Adrenal gland (tissue), 12 donors: ENCODE data around the gene ANGPT4. TPM values are rescaled to one million over a fixed set of nuclear protein-coding genes. Genes with fewer than 3 reads are reported as not detected.

Experiments used
- DNase-seq, 7 donors: peaks; one replicate each; pipeline ENCODE4 v3.0.0-alpha.2; 2019 to 2020
- H3K27ac ChIP-seq, 5 donors: fragments of 200-600 bp; sonication (generic) in 4 of 5; 1 replicate in 3 of 5; 2 replicates in 2 of 5; pipeline versions ENCODE4 v1.5.1 to v1.8.0; 2016 to 2020; ENCODE audit warnings: mild to moderate bottlenecking in 1 of 5
- H3K27me3 ChIP-seq: fragments of 200-600 bp; 2 replicates; pipeline ENCODE4 v1.8.0; 2021
- H3K36me3 ChIP-seq, 2 donors: fragments of 200-600 bp; replicated peaks in 1 of 2; 1 replicate in 1 of 2; 2 replicates in 1 of 2; pipeline versions ENCODE4 v1.5.1 to v1.8.0; 2018 to 2022
- H3K4me1 ChIP-seq, 2 donors: fragments of 200-600 bp; replicated peaks in 1 of 2; 1 replicate in 1 of 2; 2 replicates in 1 of 2; pipeline versions ENCODE4 v1.5.1 to v1.8.0; 2018 to 2021
- H3K4me3 ChIP-seq, 4 donors: fragments of 200-600 bp; sonication (generic) in 3 of 4; one replicate each; pipeline ENCODE4 v1.5.1; 2016 to 2018
- H3K9me3 ChIP-seq, 3 donors: fragments of 200-600 bp; sonication (generic) in 1 of 3; replicated peaks in 1 of 3; 1 replicate in 2 of 3; 2 replicates in 1 of 3; pipeline versions ENCODE4 v1.5.1 to v1.8.0; 2016 to 2021
- CTCF ChIP-seq, 6 experiments: fragments of 450-650 bp in 4 of 6; fragments of 200-600 bp in 2 of 6; sonication (generic) in 1 of 6; IDR thresholded peaks; 1 replicate in 5 of 6; 2 replicates in 1 of 6; pipeline versions ENCODE4 v1.5.1 to v1.8.0; 2016 to 2021; ENCODE audit warnings: antibody characterized with exemption in 6 of 6, mild to moderate bottlenecking in 2 of 6, moderate library complexity in 1 of 6
- POLR2A ChIP-seq, 2 donors: fragments of 450-650 bp; IDR thresholded peaks; one replicate each; pipeline ENCODE4 v1.6.1; 2017; ENCODE audit warnings: antibody characterized with exemption in 2 of 2, mild to moderate bottlenecking in 2 of 2, moderate library complexity in 1 of 2
- WGBS, 4 donors: extraction: QIAGEN DNeasy Blood & Tissue Kit in 2 of 4; methylation state at CpG; one replicate each; pipeline versions ENCODE4 v1.1.5 to v1.1.7; 2013 to 2017; 5-methylcytosine and 5-hydroxymethylcytosine counted together
- intact Hi-C, 2 donors: fragments of 100-400 bp; cut with DNase I; formaldehyde crosslinking; loops; one replicate each; pipeline versions ENCODE4 v1.14.1 to v1.15.0; 2022 to 2023
- polyA plus RNA-seq, 3 donors: library from polyadenylated mRNA; stranded (reverse); fragments of 200-250 nt in 2 of 3; fragments of 350-450 nt in 1 of 3; fragmentation: Illumina TruSeq in 1 of 3; extraction: RNeasy Lipid Tissue Mini Kit (QIAGEN cat#74804) in 1 of 3; gene quantifications; one replicate each; pipeline ENCODE4 v1.2.3, GENCODE V29; 2013 to 2014
- total RNA-seq, 9 donors: library from RNA; depleted of rRNA in 4 of 9; stranded (reverse); fragments of >200 nt in 4 of 9; fragments of 120-200 nt in 1 of 9; fragmentation: NEBNext Ultra II Directional in 1 of 9; extraction: Animal tissue kit (Norgen Biotek cat#: 25700) in 1 of 9; gene quantifications; one replicate each; pipeline versions ENCODE4 v1.1.0 to v1.2.4, GENCODE V29; 2013 to 2023
- donor health status: healthy with polysubstance abuse.
- donor health status: Bipolar disorder and iron deficiency.
- donor health status: DM: yes; HTN: yes; CAD: no.
- donor health status: DM: no; HTN: no; CAD: no.
- donor health status: DM: no; HTN: no; CAD: no.
- donor health status: DM: yes; HTN: yes; CAD: no.

Gene ANGPT4
- total and polyA plus RNA-seq, 12 donors: 0.06 to 1.0 (median 0.27) TPM; not detected in 1

- H3K4me1 ChIP-seq: peaks cover 26 to 34% of the 10 kb centered on the region in 2 donors
- H3K27ac ChIP-seq: peak overlapping the region in 4 of 5 donors; percentile 13 to 56 (median 41)
- no peaks in the 10 kb centered on the region for H3K27me3 ChIP-seq
- H3K4me3 ChIP-seq: no peak overlapping the region
- peak; percentile 85 to 95 (median 93) for DNase-seq
- WGBS, 4 donors: 24 to 47% (median 38%) methylated on average over 2 of the region's 2 CpGs
- intact Hi-C loops: no loop called here
- no peak for TF ChIP-seq CTCF (IDR thresholded peaks at IDR 0.05)
- TF ChIP-seq POLR2A (IDR thresholded peaks at IDR 0.05): peak in 1 of 2 donors; percentile 54
- H3K9me3 ChIP-seq: no peaks in the 10 kb centered on the region
- H3K36me3 ChIP-seq: no peaks in the 10 kb centered on the region
These were observed 80.5 kb downstream of the ANGPT4 start for GRCh38 chr20:835608-836045.

GRCh38 chr20:834151-834746 is 81.9 kb downstream of the ANGPT4 start:
- intact Hi-C loops: no loop called here
- no peaks in the 10 kb centered on the region for H3K9me3 ChIP-seq
- H3K27me3 ChIP-seq: no peaks in the 10 kb centered on the region
- H3K4me1 ChIP-seq: peaks cover 26 to 34% of the 10 kb centered on the region in 2 donors
- peak in 1 of 7 donors; percentile 54 for DNase-seq
- WGBS, 4 donors: 8 to 17% (median 11%) methylated on average over 5 to 18 of the region's 18 CpGs
- no peak for TF ChIP-seq POLR2A (IDR thresholded peaks at IDR 0.05)
- no peak for TF ChIP-seq CTCF (IDR thresholded peaks at IDR 0.05)
- peak overlapping the region in 3 of 4 donors; percentile 11 to 97 (median 72) for H3K4me3 ChIP-seq
- peak overlapping the region in 4 of 5 donors; percentile 1 to 90 (median 84) for H3K27ac ChIP-seq
- no peaks in the 10 kb centered on the region for H3K36me3 ChIP-seq

- TF ChIP-seq CTCF (IDR thresholded peaks at IDR 0.05) (no peak), POLR2A (IDR thresholded peaks at IDR 0.05) (peak in 1 of 2 donors; percentile 27)
- peak within 1 kb of the TSS; percentile 52 to 90 (median 80) for H3K27ac ChIP-seq
- 0 to 1% (median 0%) methylated on average over 12 to 64 of the region's 64 CpGs for WGBS, 4 donors
- DNase-seq: peak; percentile 96 to 98 (median 97)
- intact Hi-C loops: no loop called here
- H3K27me3 ChIP-seq: no peaks in the 10 kb centered on the region
- peaks cover 26 to 34% of the 10 kb centered on the region in 2 donors for H3K4me1 ChIP-seq
- H3K36me3 ChIP-seq: no peaks in the 10 kb centered on the region
- no peaks in the 10 kb centered on the region for H3K9me3 ChIP-seq
- peak within 1 kb of the TSS in 3 of 4 donors; percentile 11 to 97 (median 72) for H3K4me3 ChIP-seq
These were observed 82.5 kb downstream of the ANGPT4 start, which contains the start of gene FAM110A for GRCh38 chr20:833450-834150. Gene FAM110A, plus strand, starts transcription at chr20:833715. Its CDS starts 11,090 bp downstream, at chr20:844805.

- TF ChIP-seq POLR2A (IDR thresholded peaks at IDR 0.05) (no peak), CTCF (IDR thresholded peaks at IDR 0.05) (peak in 1 of 6 experiments; percentile 7)
- Histone ChIP-seq H3K27me3 (no peaks in the 10 kb centered on the region), H3K36me3 (no peaks in the 10 kb centered on the region), H3K9me3 (no peaks in the 10 kb centered on the region), H3K4me3 (peak overlapping the region in 2 of 4 donors; percentile 72 to 97), H3K4me1 (peaks cover 26 to 34% of the 10 kb centered on the region in 2 donors), H3K27ac (peak overlapping the region; percentile 52 to 90 (median 80))
- WGBS, 4 donors: 0 to 2% (median 1%) methylated on average over 4 of the region's 4 CpGs
- no peak for DNase-seq
- intact Hi-C loops: no loop called here
These were observed 83.0 kb downstream of the ANGPT4 start for GRCh38 chr20:833121-833449.
